OCI-LY7 (cell line): ENCODE data around the gene MED25. TPM values are rescaled to one million over a fixed set of nuclear protein-coding genes. Genes with fewer than 3 reads are reported as not detected.
A peak's percentile ranks its signal among the peaks of the same experiment; 100 is the strongest.

ENCODE experiments used
- BruUV-seq: library from RNA; stranded (reverse); fragments of 400-500 nt; replicated peaks from 2 replicates; lab custom pipeline; 2021; lab: Mats Ljungman, UMichigan
- CTCF ChIA-PET: fragments of 300-600 bp; sonication (Branson Sonifier 250); formaldehyde crosslinking; loops from one replicate; lab custom pipeline; 2022; ENCODE audit warnings: antibody characterized with exemption; ENCODE audit not compliant: unreplicated experiment; lab: Charles Lee
- POLR2A ChIA-PET: fragments of 300-600 bp; sonication (Branson Sonifier 250); formaldehyde crosslinking; loops from one replicate; lab custom pipeline; 2022; ENCODE audit warnings: antibody characterized with exemption; lab: Charles Lee
- DNase-seq: peaks from one replicate; pipeline ENCODE4 v3.0.0-alpha.2; 2015; ENCODE audit warnings: low spot score
- H2AFZ ChIP-seq: fragments of 200-600 bp; sonication (generic), shearing (Covaris generic); 2 replicates; pipeline ENCODE4 v1.6.1; 2014; ENCODE audit warnings: mild to moderate bottlenecking, antibody characterized with exemption, low read length, moderate library complexity
- H3K27ac ChIP-seq: fragments of 200-600 bp; sonication (generic); 2 replicates; pipeline ENCODE4 v1.5.1; 2014; ENCODE audit warnings: mixed run types, low read depth, mild to moderate bottlenecking, moderate library complexity, low read length, inconsistent platforms; ENCODE audit not compliant: poor library complexity, severe bottlenecking
- H3K36me3 ChIP-seq: fragments of 200-600 bp; sonication (generic); 2 replicates; pipeline ENCODE4 v1.6.1; 2014; ENCODE audit warnings: mild to moderate bottlenecking, antibody characterized with exemption, low read length, moderate library complexity, mixed read lengths; ENCODE audit not compliant: insufficient read depth
- H3K4me1 ChIP-seq: fragments of 200-600 bp; sonication (generic); 2 replicates; pipeline ENCODE4 v1.5.1; 2014; ENCODE audit warnings: mild to moderate bottlenecking, low read length; ENCODE audit not compliant: insufficient read depth, poor library complexity, severe bottlenecking
- H3K4me2 ChIP-seq: fragments of 200-600 bp; sonication (generic); 2 replicates; pipeline ENCODE4 v1.6.1; 2014; ENCODE audit warnings: mild to moderate bottlenecking, low read length
- H3K4me3 ChIP-seq: fragments of 200-600 bp; sonication (generic); 2 replicates; pipeline ENCODE4 v1.5.1; 2014; ENCODE audit warnings: mild to moderate bottlenecking, low read depth, low read length; ENCODE audit not compliant: poor library complexity, severe bottlenecking
- H3K79me2 ChIP-seq: fragments of 200-600 bp; sonication (generic); 2 replicates; pipeline ENCODE4 v1.6.1; 2016; ENCODE audit warnings: low read depth, mild to moderate bottlenecking, low read length, moderate library complexity, mixed read lengths; ENCODE audit not compliant: insufficient read depth
- H3K9me2 ChIP-seq: fragments of 200-600 bp; sonication (generic); 2 replicates; pipeline ENCODE4 v1.6.1; 2016; ENCODE audit warnings: mild to moderate bottlenecking, low read length, mixed read lengths; ENCODE audit not compliant: insufficient read depth
- H3K9me3 ChIP-seq: fragments of 200-600 bp; sonication (generic); 2 replicates; pipeline ENCODE4 v1.6.1; 2014; ENCODE audit warnings: mild to moderate bottlenecking, mixed run types, low read length, mixed read lengths
- H4K20me1 ChIP-seq: fragments of 200-600 bp; sonication (generic); 2 replicates; pipeline ENCODE4 v1.6.1; 2014; ENCODE audit warnings: mild to moderate bottlenecking, antibody characterized with exemption, low read length, moderate library complexity, mixed read lengths; ENCODE audit not compliant: insufficient read depth
- CTCF ChIP-seq: fragments of 200-600 bp; sonication (generic); conservative IDR thresholded peaks from 2 replicates; pipeline ENCODE4 v1.5.1; 2014; ENCODE audit warnings: mild to moderate bottlenecking, antibody characterized with exemption, low read length, moderate library complexity, mixed read lengths
- EZH2phosphoT487 ChIP-seq: fragments of 200-600 bp; sonication (generic); IDR thresholded peaks from 2 replicates; pipeline ENCODE4 v1.6.1; 2018; ENCODE audit warnings: low read depth, borderline replicate concordance, mild to moderate bottlenecking, mixed run types, antibody characterized with exemption, low read length, moderate library complexity, mixed read lengths
- intact Hi-C: fragments of 100-400 bp; cut with micrococcal nuclease; formaldehyde crosslinking; loops from one replicate; pipeline ENCODE4 v1.10.0; 2022; ENCODE audit not compliant: unreplicated experiment
- total RNA-seq, 2 experiments: library from RNA; depleted of rRNA in 1 of 2; stranded (reverse); fragments of >200 nt in 1 of 2; shearing (Covaris generic) in 1 of 2; gene quantifications; 2 replicates each; pipeline ENCODE4 v1.2.3, GENCODE V29; 2014 to 2022

MED25 gene
- total RNA-seq, 2 experiments from 2014 or later, result 85.1 to 111 TPM

DNA sequence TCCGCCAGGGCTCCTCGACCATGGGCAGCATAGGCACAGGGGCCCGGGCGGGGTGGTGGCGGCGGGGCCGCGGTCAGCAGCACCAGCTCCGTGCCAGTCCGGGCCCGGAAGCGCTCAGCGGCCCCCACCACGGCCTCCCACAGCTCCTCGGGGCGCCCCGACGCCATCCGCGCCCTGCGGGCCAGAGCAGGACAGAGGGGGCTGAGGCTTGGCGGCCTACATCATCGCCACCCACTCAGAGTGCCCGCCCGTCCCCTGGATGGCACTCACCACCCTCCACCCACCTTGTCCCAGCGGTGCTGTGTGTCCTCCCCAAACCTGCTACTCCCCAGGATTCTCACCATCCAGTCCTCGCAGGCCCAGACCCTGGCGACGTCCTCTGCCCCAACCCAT, 55.0 kb downstream of the MED25 start:
- ChIA-PET POLR2A (interaction anchor here (0.5 kb wide), 1 partner anchor 778 kb away, joined by 4 read pairs; no protein-coding TSS in a partner anchor), CTCF (no interaction called here)
- Histone ChIP-seq H3K9me2 (no peaks in the 10 kb centered on the region), H4K20me1 (no peaks in the 10 kb centered on the region), H2AFZ (no peak overlapping the region), H3K4me2 (no peak overlapping the region), H3K79me2 (peaks cover 13% of the 10 kb centered on the region; the same call in 1 of the 2 replicates), H3K36me3 (peaks cover 11% of the 10 kb centered on the region; the same call in 1 of the 2 replicates), H3K4me3 (no peak overlapping the region), H3K4me1 (peaks cover 37% of the 10 kb centered on the region), H3K27ac (no peak overlapping the region), H3K9me3 (no peaks in the 10 kb centered on the region)
- TF ChIP-seq CTCF (no peak), EZH2phosphoT487 (no peak)
- no peak for DNase-seq
- BruUV-seq, result no TSS peak
- intact Hi-C loops, result no loop called here

- CTCF ChIA-PET, result no interaction called here
- POLR2A ChIA-PET, result no interaction called here
- BruUV-seq, result no TSS peak
- TF ChIP-seq CTCF (no peak), EZH2phosphoT487 (no peak)
- Histone ChIP-seq H3K9me3 (no peaks in the 10 kb centered on the region), H3K27ac (no peak overlapping the region), H3K79me2 (peaks cover 13% of the 10 kb centered on the region; the same call in 1 of the 2 replicates), H3K4me3 (no peak overlapping the region), H3K4me2 (no peak overlapping the region), H2AFZ (no peak overlapping the region), H3K36me3 (peaks cover 11% of the 10 kb centered on the region; the same call in 1 of the 2 replicates), H4K20me1 (no peaks in the 10 kb centered on the region), H3K4me1 (peaks cover 37% of the 10 kb centered on the region), H3K9me2 (no peaks in the 10 kb centered on the region)
- no peak for DNase-seq
- intact Hi-C loops, result no loop called here
These were observed 55.7 kb downstream of the MED25 start for GRCh38 chr19:49873834-49874233.

DNA sequence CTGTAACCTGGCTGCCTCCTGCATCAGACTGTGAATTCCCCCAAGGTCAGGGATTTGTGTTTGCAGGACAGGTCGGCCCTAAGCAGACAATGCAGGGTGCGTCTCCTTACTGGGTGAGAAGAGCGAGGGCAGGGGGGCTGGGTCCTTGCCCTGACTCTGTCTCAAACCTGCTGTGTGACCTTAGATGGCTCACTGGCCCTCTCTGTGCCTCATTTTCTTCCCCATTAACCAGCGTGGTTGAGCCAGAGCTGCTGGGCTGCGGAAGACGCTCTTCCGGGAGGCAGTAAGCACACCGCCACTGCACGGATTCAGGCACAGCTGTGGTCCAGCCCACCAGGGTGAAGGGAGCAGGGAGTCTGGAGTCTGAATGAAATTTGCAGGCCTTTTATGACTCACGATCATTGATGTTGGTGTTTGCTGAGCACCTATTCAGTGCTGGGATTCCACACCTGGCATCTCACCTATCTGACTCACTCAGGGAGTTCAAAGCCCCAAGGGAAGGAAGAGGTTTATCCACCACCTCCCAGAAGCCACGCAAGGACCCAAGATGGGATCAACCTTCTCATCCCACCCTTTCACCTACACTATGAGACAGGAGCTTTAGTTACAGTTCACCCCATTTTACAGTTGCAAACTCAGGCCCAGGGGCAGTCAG, 56.5 kb downstream of the MED25 start:
- peaks cover 13% of the 10 kb centered on the region; the same call in 1 of the 2 replicates for H3K79me2 ChIP-seq
- no peaks in the 10 kb centered on the region for H3K9me3 ChIP-seq
- H3K27ac ChIP-seq, result no peak overlapping the region
- H3K4me3 ChIP-seq, result peak overlapping the region; percentile 90
- H3K9me2 ChIP-seq, result no peaks in the 10 kb centered on the region
- no peak overlapping the region for H2AFZ ChIP-seq
- no peaks in the 10 kb centered on the region for H4K20me1 ChIP-seq
- peaks cover 11% of the 10 kb centered on the region; the same call in 1 of the 2 replicates for H3K36me3 ChIP-seq
- no TSS peak for BruUV-seq
- no peak for TF ChIP-seq EZH2phosphoT487
- TF ChIP-seq CTCF, result no peak
- DNase-seq, result no peak
- H3K4me1 ChIP-seq, result peaks cover 42% of the 10 kb centered on the region
- intact Hi-C loops, result loop anchor here (5.0 kb wide), 1 partner anchor 282 kb away; the partner anchor contains the start of gene PRR12
- H3K4me2 ChIP-seq, result peak overlapping the region; percentile 93
- ChIA-PET CTCF (no interaction called here), POLR2A (no interaction called here)
